NCI-H748 (cell line): ENCODE measurements around the gene LTN1.
"Not testable (repeated sequence)": the region's sequence is repeated elsewhere in the genome, so short reads cannot be mapped to it uniquely, and the experiment has no call there.

Source experiments
- DNase-seq: peaks from one replicate; lab custom pipeline; 2025; ENCODE audit not compliant: unreplicated experiment; lab: John Stamatoyannopoulos, UW

The LTN1 gene

GRCh38 chr21:28982637-28983036, 10.0 kb downstream of the LTN1 start:
- DNase-seq: no peak

GRCh38 chr21:28979092-28979491, 13.6 kb downstream of the LTN1 start:
- no peak for DNase-seq

- no peak for DNase-seq
These were observed 17.3 kb downstream of the LTN1 start for GRCh38 chr21:28975397-28975796.

GRCh38 chr21:28974531-28975227, 18.0 kb downstream of the LTN1 start:
- no peak for DNase-seq

GRCh38 chr21:28972398-28972797, 20.3 kb downstream of the LTN1 start:
- DNase-seq: no peak

- no peak for DNase-seq
These were observed 21.5 kb downstream of the LTN1 start for GRCh38 chr21:28971171-28971570.

GRCh38 chr21:28963831-28964230, 28.8 kb downstream of the LTN1 start:
- no peak for DNase-seq

GRCh38 chr21:28962465-28962864, 30.2 kb downstream of the LTN1 start:
- no peak for DNase-seq

GRCh38 chr21:28961927-28962326, 30.8 kb downstream of the LTN1 start:
- DNase-seq: no peak

- DNase-seq: no peak
These were observed 32.4 kb downstream of the LTN1 start for GRCh38 chr21:28960245-28960644.

- DNase-seq: no peak
These were observed 33.1 kb downstream of the LTN1 start for GRCh38 chr21:28959367-28960099.

GRCh38 chr21:28953247-28953646, 39.4 kb downstream of the LTN1 start:
- DNase-seq: no peak

GRCh38 chr21:28952686-28953085, 40.0 kb downstream of the LTN1 start:
- DNase-seq: no peak

GRCh38 chr21:28949318-28949717, 43.4 kb downstream of the LTN1 start:
- no peak for DNase-seq

- no peak for DNase-seq
These were observed 48.4 kb downstream of the LTN1 start for GRCh38 chr21:28944296-28944695.

- DNase-seq: no peak
These were observed 49.0 kb downstream of the LTN1 start for GRCh38 chr21:28943631-28944030.

- no peak for DNase-seq
These were observed 54.0 kb downstream of the LTN1 start for GRCh38 chr21:28938726-28939125.

- DNase-seq: no peak
These were observed 54.9 kb downstream of the LTN1 start for GRCh38 chr21:28937737-28938136.

GRCh38 chr21:28936721-28937120, 56.0 kb downstream of the LTN1 start:
- no peak for DNase-seq

- no peak for DNase-seq
These were observed 56.6 kb downstream of the LTN1 start for GRCh38 chr21:28936036-28936435.

- peak; percentile 42 for DNase-seq
These were observed 60.0 kb downstream of the LTN1 start for GRCh38 chr21:28932717-28933116.

GRCh38 chr21:28931708-28932372, 60.8 kb downstream of the LTN1 start:
- not testable (repeated sequence) for DNase-seq
